ENCODE results near the gene INSIG2.

DNA sequence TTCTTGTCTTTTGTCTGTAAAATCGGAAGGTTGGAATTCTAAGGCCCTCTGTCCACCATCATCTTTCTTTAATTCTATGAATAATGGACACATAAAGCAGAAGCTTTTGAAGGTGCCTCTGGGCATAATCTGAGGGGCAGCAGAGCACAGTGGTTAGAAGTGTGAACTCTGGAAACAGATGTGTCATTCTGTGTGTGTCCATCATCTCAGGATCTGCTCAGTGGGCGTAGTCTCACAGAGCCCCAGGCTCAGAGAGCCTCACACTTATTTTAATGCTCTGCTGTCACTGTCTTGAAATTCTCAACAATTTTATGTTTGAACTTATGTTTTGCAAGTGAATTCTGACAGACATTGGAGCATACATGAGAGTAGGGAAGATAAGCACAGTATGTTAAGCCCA is 43.4 kb upstream of the INSIG2 start:
- TF ChIP-seq, protein P1, sequence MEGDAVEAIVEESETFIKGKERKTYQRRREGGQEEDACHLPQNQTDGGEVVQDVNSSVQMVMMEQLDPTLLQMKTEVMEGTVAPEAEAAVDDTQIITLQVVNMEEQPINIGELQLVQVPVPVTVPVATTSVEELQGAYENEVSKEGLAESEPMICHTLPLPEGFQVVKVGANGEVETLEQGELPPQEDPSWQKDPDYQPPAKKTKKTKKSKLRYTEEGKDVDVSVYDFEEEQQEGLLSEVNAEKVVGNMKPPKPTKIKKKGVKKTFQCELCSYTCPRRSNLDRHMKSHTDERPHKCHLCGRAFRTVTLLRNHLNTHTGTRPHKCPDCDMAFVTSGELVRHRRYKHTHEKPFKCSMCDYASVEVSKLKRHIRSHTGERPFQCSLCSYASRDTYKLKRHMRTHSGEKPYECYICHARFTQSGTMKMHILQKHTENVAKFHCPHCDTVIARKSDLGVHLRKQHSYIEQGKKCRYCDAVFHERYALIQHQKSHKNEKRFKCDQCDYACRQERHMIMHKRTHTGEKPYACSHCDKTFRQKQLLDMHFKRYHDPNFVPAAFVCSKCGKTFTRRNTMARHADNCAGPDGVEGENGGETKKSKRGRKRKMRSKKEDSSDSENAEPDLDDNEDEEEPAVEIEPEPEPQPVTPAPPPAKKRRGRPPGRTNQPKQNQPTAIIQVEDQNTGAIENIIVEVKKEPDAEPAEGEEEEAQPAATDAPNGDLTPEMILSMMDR (optimal IDR thresholded peaks at IDR 0.05 in 1 of 3, IDR thresholded peaks at IDR 0.05 in 1 of 3, conservative IDR thresholded peaks at IDR 0.05 in 1 of 3; ENCODE audit: extremely low read depth in 1 of 3, insufficient read depth in 2 of 3, low read length in 3 of 3) = no peak
- no peak for TF ChIP-seq EZH2 (IDR thresholded peaks at IDR 0.05; ENCODE audit: low read length)
